ENCODE measurements around the gene TMEM131.
"Not testable (repeated sequence)": the region's sequence is repeated elsewhere in the genome, so short reads cannot be mapped to it uniquely, and the experiment has no call there.

Gene TMEM131

GRCh38 chr2:97985998-97986397, 9.8 kb downstream of the TMEM131 start:
- no peak for DNase-seq

GRCh38 chr2:97983698-97984097, 12.1 kb downstream of the TMEM131 start:
- DNase-seq = no peak

GRCh38 chr2:97983134-97983533, 12.6 kb downstream of the TMEM131 start:
- DNase-seq = no peak

- DNase-seq = no peak
These were observed 13.1 kb downstream of the TMEM131 start for GRCh38 chr2:97982621-97983020.

- no peak for DNase-seq
These were observed 13.8 kb downstream of the TMEM131 start for GRCh38 chr2:97981961-97982360.

- peak; percentile 22 for DNase-seq
These were observed 15.8 kb downstream of the TMEM131 start for GRCh38 chr2:97979904-97980303.

GRCh38 chr2:97974471-97974870, 21.3 kb downstream of the TMEM131 start:
- no peak for DNase-seq

GRCh38 chr2:97970293-97971060, 25.3 kb downstream of the TMEM131 start:
- no peak for DNase-seq

- DNase-seq = no peak
These were observed 26.4 kb downstream of the TMEM131 start for GRCh38 chr2:97969081-97970067.

GRCh38 chr2:97967931-97968627, 27.7 kb downstream of the TMEM131 start:
- DNase-seq = no peak

GRCh38 chr2:97967216-97967592, 28.5 kb downstream of the TMEM131 start:
- peak; percentile 29 for DNase-seq

GRCh38 chr2:97966545-97967215, 29.1 kb downstream of the TMEM131 start:
- DNase-seq = no peak

GRCh38 chr2:97965116-97965515, 30.6 kb downstream of the TMEM131 start:
- DNase-seq = no peak

GRCh38 chr2:97963880-97964279, 31.9 kb downstream of the TMEM131 start:
- no peak for DNase-seq

- DNase-seq = no peak
These were observed 32.7 kb downstream of the TMEM131 start for GRCh38 chr2:97963079-97963406.

- no peak for DNase-seq
These were observed 34.2 kb downstream of the TMEM131 start for GRCh38 chr2:97961534-97961933.

GRCh38 chr2:97958184-97958583, 37.6 kb downstream of the TMEM131 start:
- DNase-seq = no peak

GRCh38 chr2:97957432-97958183, 38.1 kb downstream of the TMEM131 start:
- DNase-seq = no peak

GRCh38 chr2:97956753-97957152, 39.0 kb downstream of the TMEM131 start:
- not testable (repeated sequence) for DNase-seq

GRCh38 chr2:97953853-97954252, 41.9 kb downstream of the TMEM131 start:
- DNase-seq = no peak

- DNase-seq = no peak
These were observed 43.4 kb downstream of the TMEM131 start for GRCh38 chr2:97952357-97952756.

GRCh38 chr2:97951155-97951680, 44.5 kb downstream of the TMEM131 start:
- no peak for DNase-seq
